Measurements from ENCODE around the gene PAXX.
A peak's percentile ranks its signal among the peaks of the same experiment; 100 is the strongest.

Gene PAXX

DNA sequence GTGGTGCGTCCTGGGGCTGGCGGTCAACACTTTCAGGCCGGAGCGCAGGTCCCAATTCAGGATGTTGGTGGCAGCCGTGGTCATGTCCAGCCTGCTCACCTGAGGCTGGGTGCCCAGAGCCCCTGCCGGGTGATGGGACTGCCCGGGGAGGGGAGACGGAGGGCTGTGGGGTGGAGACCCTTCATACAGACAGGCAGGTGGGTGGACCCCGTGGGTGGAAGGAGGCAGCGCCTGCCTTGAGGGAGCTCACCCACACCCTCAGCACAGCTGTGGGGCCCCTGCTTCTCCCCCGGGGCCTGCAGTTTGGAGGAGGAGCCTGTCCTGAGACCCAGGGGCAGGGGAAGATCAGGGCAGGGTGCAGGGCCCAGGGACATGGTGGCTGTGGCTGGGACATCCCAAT, 21.9 kb upstream of the PAXX start:
- 75 to 94% methylated on average over 6 to 8 of the region's 11 CpGs for WGBS, 2 experiments (ENCODE audit: insufficient coverage in 2 of 2)
- H3K4me3 ChIP-seq (ENCODE audit: extremely low read depth, insufficient read depth, low read length, poor library complexity, severe bottlenecking), result no peak overlapping the region
- H3K4me1 ChIP-seq (ENCODE audit: control insufficient read depth, insufficient read depth, low read length, poor library complexity, severe bottlenecking), result no peaks in the 10 kb centered on the region
- no peak overlapping the region for H3K27ac ChIP-seq (ENCODE audit: low read depth, low read length, severe bottlenecking)
- no peaks in the 10 kb centered on the region for H3K9me3 ChIP-seq (ENCODE audit: control insufficient read depth, low read length)
- no peaks in the 10 kb centered on the region for H3K36me3 ChIP-seq (ENCODE audit: control insufficient read depth, insufficient read depth, low read length)

GRCh38 chr9:136971746-136972145, 20.5 kb upstream of the PAXX start:
- H3K9me3 ChIP-seq (ENCODE audit: control insufficient read depth, low read length), result no peaks in the 10 kb centered on the region
- H3K4me3 ChIP-seq (ENCODE audit: extremely low read depth, insufficient read depth, low read length, poor library complexity, severe bottlenecking), result no peak overlapping the region
- no peak overlapping the region for H3K27ac ChIP-seq (ENCODE audit: low read depth, low read length, severe bottlenecking)
- no peaks in the 10 kb centered on the region for H3K36me3 ChIP-seq (ENCODE audit: control insufficient read depth, insufficient read depth, low read length)
- no peaks in the 10 kb centered on the region for H3K4me1 ChIP-seq (ENCODE audit: control insufficient read depth, insufficient read depth, low read length, poor library complexity, severe bottlenecking)
- 89 to 95% methylated on average over 13 to 14 of the region's 14 CpGs for WGBS, 2 experiments (ENCODE audit: insufficient coverage in 2 of 2)

DNA sequence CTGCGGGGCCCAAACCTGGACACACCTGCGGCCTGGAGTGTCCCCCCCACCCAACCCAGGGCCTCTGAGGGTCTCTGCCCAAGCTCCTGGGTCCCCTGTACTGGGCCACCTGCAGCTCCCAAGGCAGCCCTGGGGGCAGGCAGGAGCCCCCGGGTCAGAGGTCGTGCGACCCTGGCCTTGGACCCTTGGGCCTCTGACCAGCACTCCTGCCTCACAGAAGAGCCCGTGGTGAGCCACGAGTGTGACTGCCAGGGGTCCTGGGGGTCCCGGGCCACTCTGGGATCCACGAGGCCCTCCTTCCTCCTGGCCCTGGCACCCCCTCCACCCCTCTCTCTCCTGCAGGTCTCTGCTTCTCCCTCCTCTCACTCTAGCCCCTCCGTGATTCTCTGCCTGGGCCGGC, 19.9 kb upstream of the PAXX start:
- 87 to 92% methylated on average over 8 to 11 of the region's 11 CpGs for WGBS, 2 experiments (ENCODE audit: insufficient coverage in 2 of 2)
- no peak overlapping the region for H3K27ac ChIP-seq (ENCODE audit: low read depth, low read length, severe bottlenecking)
- H3K4me3 ChIP-seq (ENCODE audit: extremely low read depth, insufficient read depth, low read length, poor library complexity, severe bottlenecking), result no peak overlapping the region
- H3K36me3 ChIP-seq (ENCODE audit: control insufficient read depth, insufficient read depth, low read length), result no peaks in the 10 kb centered on the region
- H3K9me3 ChIP-seq (ENCODE audit: control insufficient read depth, low read length), result no peaks in the 10 kb centered on the region
- no peaks in the 10 kb centered on the region for H3K4me1 ChIP-seq (ENCODE audit: control insufficient read depth, insufficient read depth, low read length, poor library complexity, severe bottlenecking)

DNA sequence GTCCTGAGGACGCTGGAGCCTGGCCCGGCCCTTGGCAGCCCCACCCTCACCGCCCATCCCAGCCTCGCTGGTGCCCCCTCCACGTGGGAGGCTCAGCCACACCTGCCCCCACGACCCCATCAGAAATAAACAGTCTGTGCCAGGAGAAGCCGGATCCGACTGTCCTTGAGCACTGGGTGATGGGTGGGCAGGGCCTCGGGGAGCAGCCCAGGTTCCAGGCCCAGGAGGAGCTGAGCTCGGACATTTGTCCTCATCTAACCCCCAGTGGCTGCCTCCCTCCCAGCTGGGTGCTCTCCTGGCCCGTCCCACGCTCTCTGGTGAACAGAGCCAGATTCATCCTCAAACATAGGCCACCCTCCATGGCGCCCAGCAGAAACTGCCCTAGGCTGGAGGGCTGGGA, 19.5 kb upstream of the PAXX start:
- Histone ChIP-seq H3K27ac (ENCODE audit: low read depth, low read length, severe bottlenecking) (no peak overlapping the region), H3K36me3 (ENCODE audit: control insufficient read depth, insufficient read depth, low read length) (no peaks in the 10 kb centered on the region), H3K4me3 (ENCODE audit: extremely low read depth, insufficient read depth, low read length, poor library complexity, severe bottlenecking) (no peak overlapping the region), H3K9me3 (ENCODE audit: control insufficient read depth, low read length) (no peaks in the 10 kb centered on the region), H3K4me1 (ENCODE audit: control insufficient read depth, insufficient read depth, low read length, poor library complexity, severe bottlenecking) (no peaks in the 10 kb centered on the region)
- 81 to 84% methylated on average over 11 to 12 of the region's 13 CpGs for WGBS, 2 experiments (ENCODE audit: insufficient coverage in 2 of 2)

DNA sequence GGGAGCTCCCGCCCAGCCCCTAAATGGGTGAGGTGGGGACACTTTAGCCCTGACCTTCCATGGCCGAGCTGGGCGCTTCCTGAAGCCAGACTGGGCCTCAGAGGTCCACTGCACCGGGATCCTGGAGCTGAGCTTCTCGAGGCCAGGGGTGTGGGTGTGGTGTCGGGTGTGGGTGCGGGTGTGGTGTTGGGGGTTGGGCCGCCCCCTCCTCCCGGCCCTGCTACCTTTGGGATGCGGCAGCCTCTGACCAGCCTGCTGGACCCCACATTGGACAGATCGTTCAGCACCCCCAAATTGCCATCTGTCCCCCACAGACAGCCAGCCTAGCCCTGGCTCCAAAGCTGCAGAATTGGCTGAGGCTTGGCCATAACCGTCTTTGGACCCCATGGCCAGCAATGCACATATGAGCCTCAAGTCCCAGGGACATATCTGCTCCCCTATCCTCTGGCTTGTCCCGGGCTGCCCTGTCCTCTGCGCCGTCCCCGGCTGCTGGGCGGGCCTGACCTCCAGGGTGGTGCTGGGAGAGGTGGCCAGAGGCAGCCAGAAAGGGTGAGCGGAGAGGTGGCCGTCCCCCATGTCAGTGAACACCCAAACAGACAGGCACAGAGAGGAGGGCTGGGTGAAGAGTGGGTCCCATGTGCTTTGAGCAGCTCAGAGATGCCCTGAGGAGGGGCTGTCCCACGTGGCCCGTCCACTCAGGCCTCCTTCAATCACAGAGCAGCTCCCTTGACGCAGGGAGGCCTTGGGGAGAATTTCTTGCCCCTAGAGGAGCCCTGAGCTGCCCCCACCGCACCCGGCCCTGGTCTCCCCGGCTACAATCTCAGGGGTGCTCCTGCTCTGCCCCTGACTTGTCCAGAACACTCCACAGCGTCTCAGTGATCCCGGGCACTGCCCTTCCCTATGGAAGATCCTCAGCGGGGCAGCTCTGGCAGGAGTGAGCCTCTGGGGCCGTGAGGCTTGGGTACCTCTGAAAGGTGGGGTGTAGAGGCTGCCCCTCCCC, 18.3 kb upstream of the PAXX start:
- Histone ChIP-seq H3K4me3 (ENCODE audit: extremely low read depth, insufficient read depth, low read length, poor library complexity, severe bottlenecking) (no peak overlapping the region), H3K9me3 (ENCODE audit: control insufficient read depth, low read length) (no peaks in the 10 kb centered on the region), H3K4me1 (ENCODE audit: control insufficient read depth, insufficient read depth, low read length, poor library complexity, severe bottlenecking) (no peaks in the 10 kb centered on the region), H3K27ac (ENCODE audit: low read depth, low read length, severe bottlenecking) (no peak overlapping the region), H3K36me3 (ENCODE audit: control insufficient read depth, insufficient read depth, low read length) (no peaks in the 10 kb centered on the region)
- 89 to 91% methylated on average over 19 to 24 of the region's 29 CpGs for WGBS, 2 experiments (ENCODE audit: insufficient coverage in 2 of 2)

GRCh38 chr9:136974817-136975535, 17.2 kb upstream of the PAXX start:
- WGBS, 2 experiments (ENCODE audit: insufficient coverage in 2 of 2), result 87% methylated on average over 14 to 15 of the region's 15 CpGs
- Histone ChIP-seq H3K4me3 (ENCODE audit: extremely low read depth, insufficient read depth, low read length, poor library complexity, severe bottlenecking) (no peak overlapping the region), H3K4me1 (ENCODE audit: control insufficient read depth, insufficient read depth, low read length, poor library complexity, severe bottlenecking) (no peaks in the 10 kb centered on the region), H3K9me3 (ENCODE audit: control insufficient read depth, low read length) (no peaks in the 10 kb centered on the region), H3K27ac (ENCODE audit: low read depth, low read length, severe bottlenecking) (no peak overlapping the region), H3K36me3 (ENCODE audit: control insufficient read depth, insufficient read depth, low read length) (no peaks in the 10 kb centered on the region)

DNA sequence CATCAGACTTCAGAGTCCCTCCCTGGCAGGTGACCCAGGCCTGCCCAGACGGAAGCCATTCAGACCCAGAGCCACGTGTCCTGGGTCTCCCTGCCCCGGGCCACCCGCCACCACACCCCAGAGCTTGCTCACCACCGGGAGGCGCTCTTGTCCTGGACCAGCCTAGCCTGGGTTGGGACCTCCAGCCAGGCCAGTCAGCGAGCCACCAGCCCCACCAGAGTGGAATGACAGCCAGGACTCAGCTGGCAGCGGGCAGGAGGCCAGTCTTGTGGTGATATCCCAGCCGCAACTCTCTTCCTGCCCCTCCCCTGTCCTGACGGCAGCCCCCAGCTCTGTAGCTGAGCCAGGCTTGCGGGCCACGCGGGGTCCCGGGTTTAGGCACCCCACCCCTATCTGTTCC, 16.6 kb upstream of the PAXX start:
- no peak overlapping the region for H3K4me3 ChIP-seq (ENCODE audit: extremely low read depth, insufficient read depth, low read length, poor library complexity, severe bottlenecking)
- no peaks in the 10 kb centered on the region for H3K36me3 ChIP-seq (ENCODE audit: control insufficient read depth, insufficient read depth, low read length)
- H3K27ac ChIP-seq (ENCODE audit: low read depth, low read length, severe bottlenecking), result no peak overlapping the region
- WGBS, 2 experiments (ENCODE audit: insufficient coverage in 2 of 2), result 77 to 88% methylated on average over 5 to 10 of the region's 14 CpGs
- H3K9me3 ChIP-seq (ENCODE audit: control insufficient read depth, low read length), result no peaks in the 10 kb centered on the region
- H3K4me1 ChIP-seq (ENCODE audit: control insufficient read depth, insufficient read depth, low read length, poor library complexity, severe bottlenecking), result peaks cover under 1% of the 10 kb centered on the region

DNA sequence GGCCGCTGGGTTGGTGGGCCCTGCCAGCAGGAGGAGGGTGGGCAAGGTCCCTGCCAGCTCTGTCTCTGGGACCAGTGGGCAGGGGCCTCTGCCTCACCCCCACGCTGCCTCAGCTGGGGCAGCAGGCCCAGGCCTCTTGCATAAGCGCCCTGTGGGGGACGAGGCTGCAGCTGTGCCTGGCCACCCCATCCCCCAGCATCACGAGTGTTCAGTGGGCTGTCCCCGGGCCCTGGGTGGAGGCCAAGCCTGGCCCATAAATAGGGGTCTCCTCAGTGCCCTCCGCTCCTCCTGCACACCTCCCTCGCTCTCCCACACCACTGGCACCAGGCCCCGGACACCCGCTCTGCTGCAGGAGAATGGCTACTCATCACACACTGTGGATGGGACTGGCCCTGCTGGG, 15.0 kb upstream of the PAXX start, which contains the start of gene PTGDS:
Gene PTGDS (plus strand): TSS at position 282 of the 400 bp plus-strand sequence. CDS start 75 bp downstream, at position 357.
- no peaks in the 10 kb centered on the region for H3K9me3 ChIP-seq (ENCODE audit: control insufficient read depth, low read length)
- H3K27ac ChIP-seq (ENCODE audit: low read depth, low read length, severe bottlenecking), result no peak within 1 kb of the TSS
- no peaks in the 10 kb centered on the region for H3K36me3 ChIP-seq (ENCODE audit: control insufficient read depth, insufficient read depth, low read length)
- WGBS, 2 experiments (ENCODE audit: insufficient coverage in 2 of 2), result 82% methylated on average over 8 to 10 of the region's 10 CpGs
- H3K4me3 ChIP-seq (ENCODE audit: extremely low read depth, insufficient read depth, low read length, poor library complexity, severe bottlenecking), result peak within 1 kb of the TSS; percentile 40
- H3K4me1 ChIP-seq (ENCODE audit: control insufficient read depth, insufficient read depth, low read length, poor library complexity, severe bottlenecking), result peaks cover 14% of the 10 kb centered on the region

GRCh38 chr9:136977649-136978072, 14.6 kb upstream of the PAXX start:
- 16% methylated on average over 29 to 33 of the region's 33 CpGs for WGBS, 2 experiments (ENCODE audit: insufficient coverage in 2 of 2)

DNA sequence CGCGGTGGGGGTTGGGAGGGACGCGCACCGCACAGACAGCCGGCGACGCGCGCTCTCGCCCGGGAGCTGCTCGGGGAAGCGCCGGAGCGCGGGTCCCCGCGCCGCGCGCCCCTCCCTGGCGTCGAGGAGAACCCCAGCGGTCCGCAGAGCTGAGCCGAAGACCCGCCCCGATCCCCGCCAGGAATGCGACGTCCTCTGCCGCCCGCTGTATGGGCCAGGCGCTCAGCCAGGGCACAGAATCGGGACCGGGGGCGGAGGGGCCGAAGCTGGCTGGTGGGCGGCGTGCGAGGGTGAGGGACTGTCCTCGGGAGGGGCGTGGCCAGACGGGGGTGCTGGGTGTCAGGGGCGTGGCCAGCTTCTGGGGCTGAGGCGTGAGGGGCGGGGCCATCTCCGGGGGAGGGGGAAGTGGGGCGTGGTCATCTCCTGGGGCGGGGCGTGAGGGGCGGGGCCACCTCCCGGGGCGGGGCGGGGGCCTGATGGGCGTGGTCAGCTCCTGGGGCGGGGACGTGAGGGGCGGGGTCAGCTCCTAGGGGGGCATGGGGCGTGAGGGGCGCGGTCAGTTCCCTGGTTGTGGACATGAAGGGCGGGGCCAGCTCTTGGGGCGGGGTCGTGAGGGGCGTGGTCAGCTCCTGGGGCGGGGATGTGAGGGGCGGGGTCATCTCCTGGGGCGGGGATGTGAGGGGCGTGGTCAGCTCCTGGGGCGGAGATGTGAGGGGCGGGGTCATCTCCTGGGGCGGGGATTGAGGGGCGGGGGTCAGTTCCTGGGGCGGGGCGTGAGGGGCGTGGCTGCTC, 14.0 kb upstream of the PAXX start:
- no peaks in the 10 kb centered on the region for H3K36me3 ChIP-seq (ENCODE audit: control insufficient read depth, insufficient read depth, low read length)
- WGBS, 2 experiments (ENCODE audit: insufficient coverage in 2 of 2), result 0 to 2% methylated on average over 32 to 40 of the region's 78 CpGs
- peaks cover 14% of the 10 kb centered on the region for H3K4me1 ChIP-seq (ENCODE audit: control insufficient read depth, insufficient read depth, low read length, poor library complexity, severe bottlenecking)
- H3K4me3 ChIP-seq (ENCODE audit: extremely low read depth, insufficient read depth, low read length, poor library complexity, severe bottlenecking), result peak overlapping the region; percentile 40
- H3K9me3 ChIP-seq (ENCODE audit: control insufficient read depth, low read length), result no peaks in the 10 kb centered on the region
- no peak overlapping the region for H3K27ac ChIP-seq (ENCODE audit: low read depth, low read length, severe bottlenecking)

More at GRCh38 chr9:136977649-136978072, 14.6 kb upstream of the PAXX start:
- Histone ChIP-seq H3K9me3 (ENCODE audit: control insufficient read depth, low read length) (no peaks in the 10 kb centered on the region), H3K4me1 (ENCODE audit: control insufficient read depth, insufficient read depth, low read length, poor library complexity, severe bottlenecking) (peaks cover 14% of the 10 kb centered on the region), H3K4me3 (ENCODE audit: extremely low read depth, insufficient read depth, low read length, poor library complexity, severe bottlenecking) (peak overlapping the region; percentile 40), H3K27ac (ENCODE audit: low read depth, low read length, severe bottlenecking) (no peak overlapping the region), H3K36me3 (ENCODE audit: control insufficient read depth, insufficient read depth, low read length) (no peaks in the 10 kb centered on the region)
